MCF 10A (cell line): ENCODE data around the gene TPRN. TPM values are rescaled to one million over a fixed set of nuclear protein-coding genes. Genes with fewer than 3 reads are reported as not detected.
A peak's percentile ranks its signal among the peaks of the same experiment; 100 is the strongest.

ENCODE experiments used
- BruUV-seq: library from RNA; stranded (reverse); fragments of 400-500 nt; replicated peaks from 2 replicates; lab custom pipeline; 2021; lab: Mats Ljungman, UMichigan
- CTCF ChIA-PET: fragments of 300-600 bp; sonication (Branson Sonifier 250); formaldehyde crosslinking; extraction: SDS; loops from one replicate; lab custom pipeline; 2021; ENCODE audit warnings: antibody characterized with exemption, inconsistent platforms; lab: Yijun Ruan, JAX
- POLR2A ChIA-PET: fragments of 300-600, 350-650 bp; sonication (Branson Sonifier 250); formaldehyde crosslinking; extraction: SDS; loops from one replicate; lab custom pipeline; 2020; ENCODE audit warnings: antibody characterized with exemption, inconsistent platforms; lab: Yijun Ruan, JAX
- DNase-seq: peaks from one replicate; pipeline ENCODE4 v3.0.0-alpha.2; 2018; ENCODE audit not compliant: unreplicated experiment
- H3K27ac Mint-ChIP-seq: one replicate; pipeline ENCODE4 v1.8.0; 2022; ENCODE audit warnings: mild to moderate bottlenecking, low read depth, mixed read lengths; ENCODE audit not compliant: unreplicated experiment
- H3K27me3 Mint-ChIP-seq: one replicate; pipeline ENCODE4 v1.8.0; 2022; ENCODE audit warnings: mixed read lengths; ENCODE audit not compliant: insufficient read depth, unreplicated experiment
- H3K36me3 Mint-ChIP-seq: one replicate; pipeline ENCODE4 v1.8.0; 2022; ENCODE audit warnings: mild to moderate bottlenecking, moderate library complexity, mixed read lengths; ENCODE audit not compliant: insufficient read depth, unreplicated experiment
- H3K4me1 Mint-ChIP-seq: one replicate; pipeline ENCODE4 v1.8.0; 2022; ENCODE audit warnings: mixed read lengths; ENCODE audit not compliant: insufficient read depth, unreplicated experiment
- H3K4me3 Mint-ChIP-seq: one replicate; pipeline ENCODE4 v1.8.0; 2022; ENCODE audit warnings: mild to moderate bottlenecking, moderate library complexity, mixed read lengths; ENCODE audit not compliant: unreplicated experiment
- H3K9me3 Mint-ChIP-seq: one replicate; pipeline ENCODE4 v1.8.0; 2022; ENCODE audit warnings: mixed read lengths; ENCODE audit not compliant: unreplicated experiment
- intact Hi-C: fragments of 100-400 bp; cut with micrococcal nuclease; formaldehyde crosslinking; loops from 2 replicates; pipeline ENCODE4 v1.14.1; 2022
- total RNA-seq: library from RNA; stranded (reverse); gene quantifications from 2 replicates; pipeline ENCODE4 v1.2.3, GENCODE V29; 2022
- TF ChIP-seq, protein P1 (sequence below): fragments of 200-600 bp; IDR thresholded peaks from one replicate; pipeline ENCODE4 v1.8.0; 2022; ENCODE audit warnings: antibody characterized with exemption, mild to moderate bottlenecking; ENCODE audit not compliant: unreplicated experiment

Gene TPRN
- total RNA-seq, 1 experiment from 2014 or later, result 13.4 TPM

DNA sequence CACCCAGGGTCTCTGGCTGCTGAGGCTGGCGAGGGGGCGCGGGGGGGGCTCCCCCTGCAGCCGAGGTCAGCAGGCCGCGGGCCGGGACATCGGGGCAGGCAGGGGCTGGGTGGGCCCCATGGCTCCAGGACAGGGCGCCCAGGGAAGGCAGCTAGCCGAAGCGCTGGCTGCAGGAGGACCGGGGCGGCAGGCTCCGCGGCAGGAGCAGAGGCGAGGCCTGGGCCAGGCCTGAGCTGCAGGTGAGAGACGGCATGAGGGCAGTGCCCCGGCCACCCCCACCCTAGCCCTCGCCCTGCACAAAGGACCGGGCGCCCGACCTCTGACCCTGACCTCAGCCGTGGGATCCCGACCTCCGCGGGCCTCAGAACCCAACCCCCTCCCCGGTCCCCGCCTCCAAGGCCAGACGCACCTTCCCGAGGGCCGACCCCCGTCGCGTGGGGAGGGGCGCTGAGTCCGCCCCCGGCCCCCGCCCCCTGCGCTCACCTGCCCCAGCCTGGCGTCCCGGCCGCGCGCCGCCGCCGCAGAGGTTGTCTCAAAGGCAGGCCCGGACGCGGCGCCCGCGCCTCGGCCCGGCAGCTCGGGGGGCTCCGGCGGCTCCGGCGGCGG, 21.1 kb upstream of the TPRN start:
- CTCF ChIA-PET, result no interaction called here
- TF ChIP-seq, protein P1, sequence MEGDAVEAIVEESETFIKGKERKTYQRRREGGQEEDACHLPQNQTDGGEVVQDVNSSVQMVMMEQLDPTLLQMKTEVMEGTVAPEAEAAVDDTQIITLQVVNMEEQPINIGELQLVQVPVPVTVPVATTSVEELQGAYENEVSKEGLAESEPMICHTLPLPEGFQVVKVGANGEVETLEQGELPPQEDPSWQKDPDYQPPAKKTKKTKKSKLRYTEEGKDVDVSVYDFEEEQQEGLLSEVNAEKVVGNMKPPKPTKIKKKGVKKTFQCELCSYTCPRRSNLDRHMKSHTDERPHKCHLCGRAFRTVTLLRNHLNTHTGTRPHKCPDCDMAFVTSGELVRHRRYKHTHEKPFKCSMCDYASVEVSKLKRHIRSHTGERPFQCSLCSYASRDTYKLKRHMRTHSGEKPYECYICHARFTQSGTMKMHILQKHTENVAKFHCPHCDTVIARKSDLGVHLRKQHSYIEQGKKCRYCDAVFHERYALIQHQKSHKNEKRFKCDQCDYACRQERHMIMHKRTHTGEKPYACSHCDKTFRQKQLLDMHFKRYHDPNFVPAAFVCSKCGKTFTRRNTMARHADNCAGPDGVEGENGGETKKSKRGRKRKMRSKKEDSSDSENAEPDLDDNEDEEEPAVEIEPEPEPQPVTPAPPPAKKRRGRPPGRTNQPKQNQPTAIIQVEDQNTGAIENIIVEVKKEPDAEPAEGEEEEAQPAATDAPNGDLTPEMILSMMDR, result no peak
- intact Hi-C loops, result loop anchor here (10.0 kb wide), 2 partner anchors 47 to 177 kb away; partner anchors contain the start of genes LRRC26, NPDC1 and TMEM210
- Mint-ChIP-seq H3K36me3 (peaks cover 5% of the 10 kb centered on the region), H3K27ac (no peak overlapping the region), H3K9me3 (no peaks in the 10 kb centered on the region), H3K4me3 (no peak overlapping the region), H3K4me1 (peaks cover 10% of the 10 kb centered on the region), H3K27me3 (no peaks in the 10 kb centered on the region)
- no TSS peak for BruUV-seq
- DNase-seq, result no peak
- POLR2A ChIA-PET, result interaction anchor here (0.6 to 1.6 kb wide), 2 partner anchors 92 to 238 kb away, joined by 4 read pairs; partner anchors contain the start of gene NSMF

DNA sequence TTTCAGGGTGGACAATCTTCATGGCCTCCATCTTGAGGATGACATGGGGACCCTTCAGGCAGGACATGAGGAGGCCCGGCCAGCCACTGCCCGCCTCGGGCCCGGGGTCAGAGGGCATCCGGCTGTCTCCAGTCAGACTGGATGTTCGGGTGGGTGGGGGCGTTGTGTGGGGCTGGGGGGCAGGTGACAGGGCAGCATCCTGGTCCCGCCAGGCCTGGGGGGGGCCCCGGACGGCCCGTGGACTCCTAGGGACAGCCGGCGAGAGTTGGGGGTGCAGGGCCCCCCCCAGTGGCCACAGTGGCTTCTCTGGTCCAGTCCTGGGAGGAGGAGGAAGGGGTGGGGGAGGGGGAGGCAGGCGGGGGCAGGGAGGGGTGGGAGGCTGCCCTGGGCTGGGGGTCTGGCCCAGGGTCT, 20.6 kb upstream of the TPRN start:
- intact Hi-C loops, result loop anchor here (10.0 kb wide), 2 partner anchors 46 to 176 kb away; partner anchors contain the start of genes LRRC26, NPDC1 and TMEM210
- no peaks in the 10 kb centered on the region for H3K9me3 Mint-ChIP-seq
- CTCF ChIA-PET, result interaction anchor here (0.7 kb wide), 1 partner anchor 275 kb away, joined by 3 read pairs; no protein-coding TSS in a partner anchor
- no peaks in the 10 kb centered on the region for H3K27me3 Mint-ChIP-seq
- no peak overlapping the region for H3K27ac Mint-ChIP-seq
- no TSS peak for BruUV-seq
- TF ChIP-seq, protein P1, result no peak
- no peak overlapping the region for H3K4me3 Mint-ChIP-seq
- H3K36me3 Mint-ChIP-seq, result peaks cover 5% of the 10 kb centered on the region
- H3K4me1 Mint-ChIP-seq, result peaks cover 5% of the 10 kb centered on the region
- POLR2A ChIA-PET, result interaction anchor here (0.6 to 1.6 kb wide), 3 partner anchors 32 to 238 kb away, joined by 3 to 4 read pairs (median 4); partner anchors contain the start of gene NSMF
- no peak for DNase-seq

DNA sequence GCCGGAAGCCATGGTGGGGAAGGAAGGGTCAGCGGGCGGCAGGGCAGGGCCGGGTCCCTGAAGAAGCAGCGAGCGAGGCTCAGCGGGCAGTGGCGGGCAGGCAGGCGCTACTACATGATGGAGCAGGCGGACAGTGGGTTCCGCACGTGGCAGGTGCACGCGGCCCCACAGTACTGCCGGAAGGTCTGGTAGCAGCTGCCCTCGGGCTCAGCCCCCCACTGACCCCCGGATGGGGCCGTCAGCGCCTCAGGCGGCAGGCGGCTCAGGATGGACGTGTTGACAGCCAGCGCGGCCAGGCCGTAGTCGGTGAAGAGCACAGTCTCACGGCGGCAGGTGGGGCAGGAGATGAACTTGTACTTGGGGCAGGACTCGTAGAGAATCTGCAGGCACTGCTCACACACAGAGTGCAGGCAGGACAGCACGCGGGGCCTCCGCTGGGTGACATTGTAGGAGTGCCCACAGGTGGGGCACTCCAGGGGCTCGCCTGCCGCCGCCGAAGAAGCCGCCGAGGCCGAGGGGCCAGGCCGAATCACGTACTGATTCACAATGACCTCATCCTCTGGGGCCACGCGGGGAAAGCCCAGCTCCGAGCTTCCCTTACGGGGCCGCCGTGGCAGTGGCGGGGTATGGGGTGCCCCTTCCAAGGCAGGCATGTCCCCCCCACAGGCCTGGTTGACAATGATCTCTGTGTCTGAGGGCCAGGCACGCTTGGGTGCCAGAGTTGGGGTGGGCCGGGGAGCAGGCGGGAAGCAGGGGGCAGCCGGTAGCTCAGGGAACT, 20.0 kb upstream of the TPRN start:
- TF ChIP-seq, protein P1, result no peak
- no peak for DNase-seq
- H3K36me3 Mint-ChIP-seq, result peaks cover 5% of the 10 kb centered on the region
- H3K4me3 Mint-ChIP-seq, result peak overlapping the region; percentile 12
- no peaks in the 10 kb centered on the region for H3K9me3 Mint-ChIP-seq
- ChIA-PET CTCF (interaction anchor here (0.7 to 0.8 kb wide), 2 partner anchors 16 to 274 kb away, joined by 3 to 4 read pairs; no protein-coding TSS in a partner anchor), POLR2A (interaction anchor here (0.6 to 1.9 kb wide), 6 partner anchors 15 to 91 kb away, joined by 3 to 5 read pairs (median 4); partner anchors contain the start of genes NDOR1, TMEM203 and TPRN)
- no TSS peak for BruUV-seq
- no peaks in the 10 kb centered on the region for H3K27me3 Mint-ChIP-seq
- intact Hi-C loops, result loop anchor here (10.0 kb wide), 2 partner anchors 46 to 176 kb away; partner anchors contain the start of genes LRRC26, NPDC1 and TMEM210
- H3K27ac Mint-ChIP-seq, result no peak overlapping the region
- H3K4me1 Mint-ChIP-seq, result peaks cover 5% of the 10 kb centered on the region
